HepG2 (cell line): Measurements from ENCODE around the gene TMEM62. TPM values are rescaled to one million over a fixed set of nuclear protein-coding genes. Genes with fewer than 3 reads are reported as not detected.

Experiments
- ATAC-seq: fragments of 200-7000 bp; cut with Tn5 transposase; 3 replicates; pipeline ENCODE4 v1.9.1; 2020; ENCODE audit warnings: mild to moderate bottlenecking, moderate library complexity
- BruUV-seq: library from RNA; stranded (reverse); fragments of 400-500 nt; replicated peaks from 2 replicates; lab custom pipeline; 2021; lab: Mats Ljungman, UMichigan
- CTCF ChIA-PET: fragments of 300-600 bp; formaldehyde crosslinking; extraction: SDS; loops from one replicate; lab custom pipeline; 2021; ENCODE audit warnings: low total read pairs, inconsistent platforms, low intra/inter-chr PET ratio; lab: Yijun Ruan, JAX
- POLR2A ChIA-PET: fragments of 350-600 bp; sonication (Branson Sonifier 250); formaldehyde crosslinking; loops from one replicate; lab custom pipeline; 2020; ENCODE audit warnings: antibody characterized with exemption, inconsistent platforms; lab: Yijun Ruan, JAX
- DNase-seq: peaks from one replicate; pipeline ENCODE4 v3.0.0-alpha.2; 2015; ENCODE audit warnings: low spot score
- FAIRE-seq: peaks from 3 replicates; lab custom pipeline; 2011; peaks lifted over from hg19 to GRCh38; lab: Jason Lieb, UNC
- H2AFZ ChIP-seq: one replicate; pipeline ENCODE4 v1.6.1; 2011; ENCODE audit warnings: low read length, inconsistent platforms
- H3K27ac ChIP-seq: fragments of 300-600 bp; 3 replicates; pipeline ENCODE4 v1.8.0; 2011; ENCODE audit warnings: mixed run types, mild to moderate bottlenecking, mixed read lengths, low read length, inconsistent platforms; ENCODE audit not compliant: insufficient read depth; ENCODE audit errors: extremely low read length
- H3K27me3 ChIP-seq, 2 experiments: fragments of 200-600 bp in 1 of 2; 2 replicates in 1 of 2; 3 replicates in 1 of 2; pipeline versions ENCODE4 v1.6.0 to v1.8.0; 2011; ENCODE audit warnings: low read length in 2 of 2, mild to moderate bottlenecking in 2 of 2, moderate library complexity in 2 of 2, inconsistent platforms in 1 of 2; ENCODE audit not compliant: insufficient read depth in 2 of 2, control insufficient read depth in 1 of 2
- H3K36me3 ChIP-seq, 2 experiments: fragments of 200-600 bp in 1 of 2; replicated peaks in 1 of 2; 2 replicates in 1 of 2; 3 replicates in 1 of 2; pipeline versions ENCODE4 v1.5.1 to v1.8.0; 2011; ENCODE audit warnings: low read length in 2 of 2, inconsistent platforms in 1 of 2; ENCODE audit not compliant: insufficient read depth in 2 of 2, control insufficient read depth in 1 of 2
- H3K4me1 ChIP-seq: 2 replicates; pipeline ENCODE4 v1.5.1; 2012; ENCODE audit warnings: low read length, inconsistent platforms; ENCODE audit not compliant: insufficient read depth
- H3K4me2 ChIP-seq: 2 replicates; pipeline ENCODE4 v1.6.0; 2011; ENCODE audit warnings: low read depth, low read length, inconsistent platforms
- H3K4me3 ChIP-seq, 3 experiments: fragments of 200-600 bp in 1 of 3; sonication (generic), shearing (Covaris generic) in 1 of 3; replicated peaks in 1 of 3; 2 replicates each; pipeline ENCODE4 v1.5.1; 2011 to 2016; ENCODE audit warnings: low read length in 3 of 3, inconsistent platforms in 2 of 3, low read depth in 2 of 3, mild to moderate bottlenecking in 2 of 3, control low read depth in 1 of 3, mixed read lengths in 1 of 3; ENCODE audit not compliant: insufficient read depth in 1 of 3
- H3K79me2 ChIP-seq: one replicate; pipeline ENCODE4 v1.6.1; 2011; ENCODE audit warnings: low read length, inconsistent platforms; ENCODE audit not compliant: insufficient read depth
- H3K9ac ChIP-seq: 2 replicates; pipeline ENCODE4 v1.6.0; 2011; ENCODE audit warnings: mild to moderate bottlenecking, low read depth, low read length, inconsistent platforms; ENCODE audit not compliant: insufficient read depth
- H3K9me3 ChIP-seq: 2 replicates; pipeline ENCODE4 v1.5.1; 2012; ENCODE audit warnings: mild to moderate bottlenecking, low read length
- H4K20me1 ChIP-seq: 2 replicates; pipeline ENCODE4 v1.6.0; 2011; ENCODE audit warnings: inconsistent platforms, mild to moderate bottlenecking, low read length, moderate library complexity; ENCODE audit not compliant: insufficient read depth
- ARID3A ChIP-seq: IDR thresholded peaks from 2 replicates; pipeline ENCODE4 v1.6.1; 2012; ENCODE audit warnings: low read depth, low read length, improper control_type of control experiment
- ATF7 ChIP-seq, 2 experiments: fragments of 450-650 bp in 1 of 2; sonication (generic) in 1 of 2; formaldehyde crosslinking in 1 of 2; IDR thresholded peaks; 2 replicates each; pipeline versions ENCODE4 v1.4.0 to v1.6.1; 2016 to 2020; ENCODE audit warnings: antibody characterized with exemption in 1 of 2, mild to moderate bottlenecking in 1 of 2, missing genetic modification reagents in 1 of 2
- ATM ChIP-seq: fragments of 450-650 bp; IDR thresholded peaks from 2 replicates; pipeline ENCODE4 v1.7.1; 2017; ENCODE audit warnings: mild to moderate bottlenecking, borderline replicate concordance
- ELF4 ChIP-seq: sonication (generic); formaldehyde crosslinking; IDR thresholded peaks from 2 replicates; pipeline ENCODE4 v1.5.0; 2020; ENCODE audit warnings: missing genetic modification reagents, mild to moderate bottlenecking, moderate library complexity, borderline replicate concordance
- NRL ChIP-seq: sonication (generic); formaldehyde crosslinking; IDR thresholded peaks from 2 replicates; pipeline ENCODE4 v1.5.0; 2020; ENCODE audit warnings: missing genetic modification reagents, mild to moderate bottlenecking, moderate library complexity, borderline replicate concordance
- RBAK ChIP-seq: sonication (generic); formaldehyde crosslinking; IDR thresholded peaks from 2 replicates; pipeline ENCODE4 v1.5.1; 2020; ENCODE audit warnings: mild to moderate bottlenecking, missing genetic modification reagents
- SP2 ChIP-seq: sonication (generic); formaldehyde crosslinking; IDR thresholded peaks from 2 replicates; pipeline ENCODE4 v1.5.1; 2020; ENCODE audit warnings: mild to moderate bottlenecking, missing genetic modification reagents
- TFE3 ChIP-seq: IDR thresholded peaks from 2 replicates; pipeline ENCODE4 v1.6.1; 2016
- THRA ChIP-seq: sonication (generic); formaldehyde crosslinking; IDR thresholded peaks from 2 replicates; pipeline ENCODE4 v1.4.0; 2020; ENCODE audit warnings: missing genetic modification reagents, borderline replicate concordance
- TP53 ChIP-seq: sonication (generic); formaldehyde crosslinking; conservative IDR thresholded peaks from 2 replicates; pipeline ENCODE4 v1.4.0; 2020; ENCODE audit warnings: missing genetic modification reagents
- ZNF251 ChIP-seq: sonication (generic); formaldehyde crosslinking; IDR thresholded peaks from 2 replicates; pipeline ENCODE4 v1.9.0; 2021; ENCODE audit warnings: mild to moderate bottlenecking, missing genetic modification reagents
- ZNF282 ChIP-seq: fragments of 450-650 bp; IDR thresholded peaks from 2 replicates; pipeline ENCODE4 v1.6.1; 2018; ENCODE audit not compliant: partially characterized antibody
- WGBS: methylation state at CpG from one replicate; pipeline ENCODE4 v1.1.6; 2017; ENCODE audit warnings: low lambda C conversion rate; 5-methylcytosine and 5-hydroxymethylcytosine counted together
- in situ Hi-C: cut with HindIII; loops from 2 replicates; pipeline ENCODE4 v1.10.0; 2017; ENCODE audit warnings: low pct_unique_long_range_greater_than_20kb; ENCODE audit not compliant: extremely low pct_ligation_motif_present
- intact Hi-C: fragments of 100-400 bp; cut with micrococcal nuclease; formaldehyde crosslinking; loops from one replicate; pipeline ENCODE4 v1.10.0; 2022; ENCODE audit not compliant: unreplicated experiment
- polyA plus RNA-seq, 8 experiments: library from polyadenylated mRNA; depleted of rRNA in 3 of 8; stranded (reverse) in 7 of 8; unstranded in 1 of 8; fragments of >200 nt; fragmentation: Illumina TruSeq in 4 of 8; extraction: Trizol in 4 of 8; gene quantifications; 2 replicates each; pipeline versions ENCODE4 v1.2.1 to v1.2.3, GENCODE V29; 2011 to 2016; ENCODE audit warnings: low read depth in 4 of 8, missing spikeins in 1 of 8, mixed read lengths in 1 of 8; ENCODE audit not compliant: insufficient read depth in 1 of 8
- total RNA-seq, 5 experiments: library from RNA; depleted of rRNA; stranded (reverse); fragments of >200 nt; fragmentation: Illumina TruSeq; extraction: Trizol; gene quantifications; 2 replicates each; pipeline ENCODE4 v1.2.3, GENCODE V29; 2016; ENCODE audit warnings: low read depth in 1 of 5
- TF ChIP-seq, protein P1 (sequence below): sonication (generic); formaldehyde crosslinking; IDR thresholded peaks from 2 replicates; pipeline ENCODE4 v1.5.0; 2020; ENCODE audit warnings: missing genetic modification reagents

The TMEM62 gene
- total and polyA plus RNA-seq, 2 of the 13 experiments (the other 11 are each of a cell fraction or from before 2014, with no cell fraction given): 14.2 to 20.9 TPM

- DNase-seq (no peak), FAIRE-seq (no peak), ATAC-seq (no peak)
- no peaks in the 10 kb centered on the region for H4K20me1 ChIP-seq
- no peaks in the 10 kb centered on the region for H3K36me3 ChIP-seq
- in situ Hi-C loops: loop anchor here (25.0 kb wide), 1 partner anchor 504 kb away; no protein-coding TSS in a partner anchor
- ChIA-PET CTCF (no interaction called here), POLR2A (no interaction called here)
- WGBS: 46% methylated on average over 7 of the region's 7 CpGs
- BruUV-seq: no TSS peak
- no peak overlapping the region for H3K9ac ChIP-seq
- intact Hi-C loops: no loop called here
- H3K79me2 ChIP-seq: no peaks in the 10 kb centered on the region
- H3K4me1 ChIP-seq: no peaks in the 10 kb centered on the region
- H2AFZ ChIP-seq: no peak overlapping the region
- no peak overlapping the region for H3K4me2 ChIP-seq
- H3K27me3 ChIP-seq: peaks cover 1 to 23% of the 10 kb centered on the region in 2 experiments; a peak in 3 of 5 replicates
- no peak overlapping the region for H3K4me3 ChIP-seq
- H3K27ac ChIP-seq: no peak overlapping the region
- no peaks in the 10 kb centered on the region for H3K9me3 ChIP-seq
- TF ChIP-seq ELF4 (CRISPR knock-in tag) (no peak), TP53 (CRISPR knock-in tag) (no peak), NRL (CRISPR knock-in tag) (no peak), ZNF282 (no peak), SP2 (CRISPR knock-in tag) (no peak), ATM (no peak), ZNF251 (CRISPR knock-in tag) (no peak), THRA (CRISPR knock-in tag) (no peak), ARID3A (no peak), ATF7 (IDR thresholded peaks at IDR 0.05) (no peak), ATF7 (CRISPR knock-in tag; IDR thresholded peaks at IDR 0.05) (no peak), TFE3 (CRISPR knock-in tag) (no peak), RBAK (CRISPR knock-in tag) (no peak)
- TF ChIP-seq, protein P1, sequence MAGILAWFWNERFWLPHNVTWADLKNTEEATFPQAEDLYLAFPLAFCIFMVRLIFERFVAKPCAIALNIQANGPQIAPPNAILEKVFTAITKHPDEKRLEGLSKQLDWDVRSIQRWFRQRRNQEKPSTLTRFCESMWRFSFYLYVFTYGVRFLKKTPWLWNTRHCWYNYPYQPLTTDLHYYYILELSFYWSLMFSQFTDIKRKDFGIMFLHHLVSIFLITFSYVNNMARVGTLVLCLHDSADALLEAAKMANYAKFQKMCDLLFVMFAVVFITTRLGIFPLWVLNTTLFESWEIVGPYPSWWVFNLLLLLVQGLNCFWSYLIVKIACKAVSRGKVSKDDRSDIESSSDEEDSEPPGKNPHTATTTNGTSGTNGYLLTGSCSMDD (CRISPR knock-in tag): no peak
Measured at GRCh38 chr15:43215961-43216360, 82.6 kb downstream of the TMEM62 start.
